Stimulated activated CD4-positive, alpha-beta T cell treated with anti-CD3 and anti-CD28 coated beads, TNF-alpha, amount 100 ng/mL, for 48 hours (primary cell): Measurements from ENCODE around the gene TMED8.
"Not testable (repeated sequence)": the region's sequence is repeated elsewhere in the genome, so short reads cannot be mapped to it uniquely, and the experiment has no call there.

Experiments used
- DNase-seq, 3 donors: peaks; one replicate each; pipeline ENCODE4 v3.0.0-alpha.2; 2020; ENCODE audit warnings: low read depth in 3 of 3

Gene TMED8

GRCh38 chr14:77364146-77364545 is 12.7 kb downstream of the TMED8 start:
- DNase-seq, result no peak

- no peak for DNase-seq
These were observed 17.3 kb downstream of the TMED8 start for GRCh38 chr14:77359626-77360025.

DNA sequence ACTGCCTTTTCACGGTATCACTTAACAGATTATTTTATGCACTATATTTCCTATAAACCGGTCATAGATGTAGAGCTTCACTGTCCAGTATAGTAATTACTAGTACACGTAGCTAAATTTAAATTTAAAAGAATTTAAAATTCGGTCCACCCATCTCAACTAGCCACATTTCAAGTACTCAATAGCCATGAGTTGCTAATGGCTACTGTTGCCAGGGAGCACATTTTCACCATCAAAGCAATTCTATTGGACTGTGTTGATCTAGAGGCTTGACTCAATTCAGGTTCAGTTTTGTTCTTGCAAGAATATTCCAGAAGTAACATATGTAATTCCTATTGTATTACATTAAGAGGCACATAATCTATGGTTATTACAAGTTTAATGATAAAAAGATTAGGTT is 20.0 kb downstream of the TMED8 start:
- DNase-seq, result no peak

DNA sequence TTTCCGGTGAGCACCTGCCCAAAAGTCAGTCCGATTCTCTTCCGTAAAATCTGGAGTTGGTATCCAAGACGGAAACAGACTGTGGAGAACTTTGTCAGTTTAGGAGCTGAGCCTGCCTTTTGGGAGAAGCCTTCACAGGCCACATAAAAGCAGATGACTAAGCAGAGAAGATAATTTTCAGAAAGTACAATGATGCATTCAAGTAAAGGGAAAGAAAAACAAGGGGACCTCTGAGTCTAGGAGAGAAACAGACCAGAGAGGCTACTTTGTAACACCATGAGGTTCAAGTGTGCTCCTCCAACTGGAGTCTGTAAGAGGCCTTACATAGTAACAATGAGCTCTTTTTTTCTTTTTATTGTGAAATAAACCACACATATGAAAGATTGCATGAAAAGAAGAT is 21.1 kb downstream of the TMED8 start:
- no peak for DNase-seq

DNA sequence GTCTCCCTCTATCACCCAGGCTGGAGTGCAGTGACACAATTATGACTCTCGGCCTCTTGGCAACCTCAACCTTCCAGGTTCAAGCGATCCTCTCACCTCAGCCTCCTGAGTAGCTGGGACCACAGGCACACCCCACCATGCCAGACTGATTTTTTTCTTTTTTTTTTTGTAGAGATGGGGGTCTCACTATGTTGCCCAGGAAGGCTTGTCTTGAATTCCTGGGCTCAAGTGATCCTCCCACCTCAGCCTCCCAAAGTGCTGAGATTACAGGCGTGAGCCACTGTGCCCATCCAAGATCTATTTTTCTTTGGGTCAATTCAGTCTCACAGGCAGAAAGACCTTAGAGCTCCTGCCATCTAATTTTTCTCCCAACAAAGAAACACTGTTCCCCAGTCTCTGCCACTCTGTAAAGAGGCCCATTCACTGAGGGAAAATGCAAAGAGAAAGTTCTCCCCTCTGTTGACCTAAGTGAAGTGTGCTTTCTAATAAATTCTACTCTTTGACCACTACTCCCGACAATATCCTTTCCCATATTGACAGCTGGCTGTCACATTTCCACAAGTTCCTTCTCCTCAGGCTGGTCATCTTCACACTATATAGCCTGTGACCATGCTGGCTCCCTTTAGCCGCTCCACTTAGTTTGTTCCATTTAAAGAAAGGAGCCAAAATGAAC is 23.3 kb downstream of the TMED8 start:
- no peak for DNase-seq

DNA sequence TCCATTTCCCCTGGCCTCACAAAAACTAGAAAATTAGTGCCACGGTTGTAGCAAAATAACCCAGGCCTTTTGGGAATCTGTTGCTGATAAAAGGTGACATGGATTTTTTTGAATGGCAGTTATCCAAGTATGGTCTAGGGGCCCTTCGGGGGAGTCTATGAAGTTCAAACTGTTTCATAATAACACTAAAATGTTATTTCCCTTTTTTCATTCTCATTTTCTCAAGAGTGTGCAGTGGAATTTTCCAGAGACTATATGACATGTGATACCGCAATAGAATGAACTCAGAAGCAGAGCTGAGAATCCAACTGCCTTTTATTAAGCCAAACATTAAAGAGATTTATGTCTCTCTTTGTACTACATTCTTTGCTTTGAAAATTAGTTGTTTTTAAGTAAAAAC is 29.1 kb downstream of the TMED8 start:
- DNase-seq, result no peak

GRCh38 chr14:77346495-77346894 is 30.4 kb downstream of the TMED8 start:
- DNase-seq, result no peak

DNA sequence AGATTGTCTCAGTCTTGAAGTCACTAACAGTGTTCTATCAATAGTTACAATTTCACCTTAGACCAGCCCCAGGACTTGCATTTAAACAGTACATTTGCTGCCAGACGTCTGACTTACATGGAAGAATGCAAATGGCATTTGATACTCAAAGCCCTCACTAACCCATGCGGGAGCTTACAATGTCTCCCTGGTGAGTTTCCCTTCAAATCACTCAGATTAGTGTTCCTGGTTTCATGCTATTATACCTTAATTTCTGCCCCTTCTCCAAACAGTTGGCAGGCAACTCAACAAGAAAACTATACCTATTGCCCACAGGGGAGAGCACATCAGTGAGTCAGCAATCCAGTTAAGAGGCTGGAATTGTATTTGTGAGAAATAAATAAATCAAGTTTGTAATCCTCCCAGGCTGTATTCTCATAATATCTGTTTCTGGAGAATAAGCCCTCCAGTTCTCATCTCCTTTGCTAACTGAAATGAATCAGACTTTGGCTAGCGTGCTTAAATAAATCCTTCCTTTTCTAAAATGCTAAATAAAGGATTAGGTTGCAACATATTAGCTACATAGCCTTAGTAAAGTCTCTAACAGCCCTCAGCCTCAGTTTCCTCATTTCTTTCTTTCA is 32.4 kb downstream of the TMED8 start:
- no peak for DNase-seq

DNA sequence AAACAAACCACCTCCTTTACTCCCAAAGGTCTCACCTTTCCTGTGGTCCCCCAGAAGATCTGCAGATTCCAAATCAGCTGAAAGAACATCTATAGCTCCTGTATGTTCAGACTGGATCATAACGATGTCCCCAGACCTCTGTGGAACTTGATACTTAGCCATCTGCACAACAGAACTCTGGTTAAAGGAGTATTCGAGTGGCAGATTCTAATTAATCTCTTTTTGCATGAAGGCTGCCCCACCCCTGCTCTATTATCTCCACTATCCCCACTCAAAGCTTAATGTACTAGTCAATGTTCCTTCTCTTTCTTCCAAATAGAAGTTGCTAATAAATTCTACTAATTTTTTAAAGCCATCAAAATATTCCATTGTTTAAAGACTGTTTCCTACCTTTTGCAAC is 33.2 kb downstream of the TMED8 start:
- DNase-seq, result no peak

DNA sequence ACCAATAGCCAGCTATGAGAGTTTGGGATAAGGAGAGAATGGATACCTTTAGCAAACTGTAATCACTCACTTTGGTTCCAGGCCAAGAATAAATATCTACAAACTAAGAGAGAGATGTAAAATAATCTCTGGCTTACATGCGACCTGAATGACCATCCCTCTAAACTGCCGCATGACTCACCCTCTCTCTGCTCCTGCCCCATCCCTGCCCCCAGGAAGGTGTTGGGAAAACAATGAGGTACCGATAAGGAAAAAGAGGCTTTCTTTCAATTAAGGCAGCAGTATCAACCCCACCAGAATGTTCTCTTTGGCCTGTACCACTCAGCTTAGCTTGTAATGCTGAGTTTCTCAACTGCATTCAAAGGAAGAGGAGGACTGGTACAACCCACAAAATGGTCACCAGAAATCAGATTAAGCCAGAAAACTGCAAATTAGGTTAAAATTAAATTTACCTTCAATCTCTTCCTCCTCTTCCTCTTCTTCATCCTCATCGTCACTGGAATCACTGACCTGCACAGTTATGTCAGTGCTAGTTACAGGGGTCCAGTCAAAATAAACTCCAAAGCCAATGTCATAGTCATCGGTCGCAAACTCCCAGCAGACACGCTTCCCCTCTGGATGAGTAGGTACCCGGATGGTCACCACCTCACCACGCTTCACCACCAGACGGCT is 34.0 kb downstream of the TMED8 start:
- DNase-seq, result no peak

DNA sequence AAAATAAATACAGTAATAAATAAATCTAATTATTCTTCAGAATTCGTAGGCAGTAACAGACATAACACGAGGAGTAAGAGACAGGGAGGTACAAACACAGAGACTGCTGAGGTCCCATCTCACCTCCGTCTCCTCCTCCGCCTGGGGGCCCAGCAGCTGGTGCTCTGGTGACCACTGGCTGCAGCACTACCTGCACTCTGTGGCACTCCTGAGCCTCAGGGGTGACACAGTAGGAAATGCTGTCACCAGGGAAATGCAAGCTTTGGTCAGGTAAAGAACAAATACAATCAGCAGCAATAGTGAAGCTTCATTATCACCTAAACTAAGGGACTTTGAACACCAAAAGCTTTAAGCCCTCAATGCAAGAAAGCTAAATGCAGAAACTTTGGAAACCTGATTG is 36.5 kb downstream of the TMED8 start:
- no peak for DNase-seq

- no peak for DNase-seq
These were observed 37.5 kb downstream of the TMED8 start for GRCh38 chr14:77339407-77339806.

- no peak for DNase-seq
These were observed 38.6 kb downstream of the TMED8 start for GRCh38 chr14:77338302-77338701.

DNA sequence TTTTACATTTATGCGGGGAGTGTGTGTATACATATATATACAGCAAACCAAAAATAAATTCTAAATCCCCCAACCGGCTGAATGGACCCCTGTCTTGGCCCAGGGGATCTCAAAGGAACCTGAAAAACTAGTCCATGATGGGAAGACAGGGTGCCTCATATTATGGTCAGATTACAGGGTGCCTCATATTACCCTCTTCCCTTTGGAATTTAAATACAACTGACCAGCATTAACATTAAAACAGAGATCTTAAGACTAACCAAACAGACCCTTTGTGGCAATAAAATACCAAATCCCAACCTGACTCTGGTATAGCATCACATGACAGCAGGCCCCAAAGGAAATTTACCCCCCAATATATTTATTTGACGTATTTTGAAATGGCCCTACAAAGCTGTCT is 39.0 kb downstream of the TMED8 start:
- DNase-seq, result no peak

DNA sequence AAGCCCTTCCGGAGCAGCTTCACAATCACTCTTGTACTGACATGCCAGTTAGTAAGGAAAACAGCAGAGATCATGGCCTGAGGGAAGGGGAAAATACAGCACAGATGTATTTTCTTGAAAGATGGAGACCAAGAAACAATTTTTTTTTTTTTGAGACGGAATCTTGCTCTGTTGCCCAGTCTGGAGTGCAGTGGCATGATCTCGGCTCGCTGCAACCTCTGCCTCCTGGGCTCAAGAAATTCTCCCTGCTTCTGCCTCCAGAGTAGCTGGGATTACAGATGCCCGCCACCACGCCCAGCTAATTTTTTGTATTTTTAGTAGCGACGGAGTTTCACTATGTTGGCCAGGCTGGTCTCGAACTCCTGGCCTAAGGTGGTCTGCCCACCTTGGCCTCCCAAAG is 39.6 kb downstream of the TMED8 start:
- not testable (repeated sequence) for DNase-seq

- no peak for DNase-seq
These were observed 41.3 kb downstream of the TMED8 start for GRCh38 chr14:77335576-77335975.

GRCh38 chr14:77329872-77330271 is 47.0 kb downstream of the TMED8 start:
- no peak for DNase-seq

DNA sequence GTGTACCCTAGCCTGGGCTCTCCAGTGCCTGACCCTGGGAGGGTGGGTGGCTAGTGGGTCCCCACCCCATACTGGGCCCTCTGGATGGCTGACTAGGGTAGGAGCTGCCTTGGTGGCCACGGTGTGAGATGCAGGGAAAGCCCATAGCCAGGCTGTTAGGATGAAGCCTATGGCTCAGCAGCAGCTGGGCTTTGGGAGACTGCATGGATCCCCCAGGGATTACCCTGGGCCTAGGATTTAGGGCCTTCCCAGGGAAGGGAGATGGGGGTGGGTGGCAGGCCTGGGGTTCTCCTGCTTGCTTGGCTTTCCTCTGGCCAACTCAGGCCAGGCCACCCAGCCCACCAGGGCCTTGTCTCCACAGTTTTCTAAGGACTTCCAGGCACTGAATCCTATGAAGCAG is 49.8 kb downstream of the TMED8 start:
- no peak for DNase-seq

GRCh38 chr14:77325746-77326094 is 51.2 kb downstream of the TMED8 start:
- DNase-seq, result no peak

- DNase-seq, result no peak
These were observed 51.8 kb downstream of the TMED8 start for GRCh38 chr14:77324816-77325745.

GRCh38 chr14:77324289-77324688 is 52.6 kb downstream of the TMED8 start:
- DNase-seq, result no peak

GRCh38 chr14:77323571-77323970 is 53.3 kb downstream of the TMED8 start:
- DNase-seq, result no peak
